Astrocyte (in vitro differentiated cells and primary cell): ENCODE results near the gene LMAN2L. TPM values are rescaled to one million over a fixed set of nuclear protein-coding genes. Genes with fewer than 3 reads are reported as not detected.

ENCODE experiments used
- DNase-seq: peaks from one replicate; pipeline ENCODE4 v3.0.0-alpha.2; 2010; ENCODE audit warnings: low read depth
- FAIRE-seq: peaks from 2 replicates; lab custom pipeline; 2011; peaks lifted over from hg19 to GRCh38; lab: Jason Lieb, UNC
- H2AFZ ChIP-seq: 2 replicates; pipeline ENCODE4 v1.6.0; 2012; ENCODE audit warnings: low read depth, low read length, inconsistent platforms
- H3K27ac ChIP-seq: 2 replicates; pipeline ENCODE4 v1.5.1; 2011; ENCODE audit warnings: low read depth, low read length, inconsistent platforms
- H3K27me3 ChIP-seq: 2 replicates; pipeline ENCODE4 v1.6.0; 2011; ENCODE audit warnings: low read length, inconsistent platforms; ENCODE audit not compliant: insufficient read depth
- H3K36me3 ChIP-seq: 2 replicates; pipeline ENCODE4 v1.5.1; 2011; ENCODE audit warnings: low read length, inconsistent platforms; ENCODE audit not compliant: insufficient read depth
- H3K4me1 ChIP-seq: 2 replicates; pipeline ENCODE4 v1.5.1; 2011; ENCODE audit warnings: low read length, inconsistent platforms; ENCODE audit not compliant: insufficient read depth
- H3K4me2 ChIP-seq: 2 replicates; pipeline ENCODE4 v1.6.0; 2012; ENCODE audit warnings: low read length, inconsistent platforms
- H3K4me3 ChIP-seq: 2 replicates; pipeline ENCODE4 v1.5.1; 2011; ENCODE audit warnings: low read depth, mild to moderate bottlenecking, low read length, inconsistent platforms; ENCODE audit not compliant: insufficient read depth
- H3K79me2 ChIP-seq: 2 replicates; pipeline ENCODE4 v1.6.0; 2012; ENCODE audit warnings: mild to moderate bottlenecking, low read length, inconsistent platforms; ENCODE audit not compliant: insufficient read depth
- H3K9ac ChIP-seq: 2 replicates; pipeline ENCODE4 v1.6.0; 2012; ENCODE audit warnings: mild to moderate bottlenecking, low read length, inconsistent platforms
- H3K9me3 ChIP-seq: 2 replicates; pipeline ENCODE4 v1.5.1; 2012; ENCODE audit warnings: low read depth, mild to moderate bottlenecking, low read length, inconsistent platforms; ENCODE audit not compliant: insufficient read depth
- H4K20me1 ChIP-seq: 2 replicates; pipeline ENCODE4 v1.6.0; 2012; ENCODE audit warnings: low read length, inconsistent platforms; ENCODE audit not compliant: insufficient read depth
- H3K27ac Mint-ChIP-seq: one replicate; pipeline ENCODE4 v1.8.0; 2021; ENCODE audit warnings: mild to moderate bottlenecking, mixed read lengths; ENCODE audit not compliant: unreplicated experiment
- H3K27me3 Mint-ChIP-seq: one replicate; pipeline ENCODE4 v1.8.0; 2021; ENCODE audit warnings: low read depth, mixed read lengths; ENCODE audit not compliant: unreplicated experiment
- H3K36me3 Mint-ChIP-seq: one replicate; pipeline ENCODE4 v1.8.0; 2021; ENCODE audit warnings: low read depth, mixed read lengths; ENCODE audit not compliant: unreplicated experiment
- H3K4me1 Mint-ChIP-seq: one replicate; pipeline ENCODE4 v1.8.0; 2021; ENCODE audit warnings: low read depth, mixed read lengths; ENCODE audit not compliant: unreplicated experiment
- H3K4me3 Mint-ChIP-seq: one replicate; pipeline ENCODE4 v1.8.0; 2021; ENCODE audit warnings: mild to moderate bottlenecking, moderate library complexity, mixed read lengths; ENCODE audit not compliant: unreplicated experiment
- H3K9me3 Mint-ChIP-seq: one replicate; pipeline ENCODE4 v1.8.0; 2021; ENCODE audit warnings: mild to moderate bottlenecking, mixed read lengths; ENCODE audit not compliant: unreplicated experiment
- EZH2 ChIP-seq: IDR thresholded peaks from 2 replicates; pipeline ENCODE4 v1.6.1; 2012; ENCODE audit warnings: mild to moderate bottlenecking, low read length, inconsistent platforms; ENCODE audit not compliant: insufficient read depth
- total RNA-seq: library from RNA; stranded (reverse); gene quantifications from 2 replicates; pipeline ENCODE4 v1.2.1, GENCODE V29; 2021
- TF ChIP-seq, protein P1 (sequence below): IDR thresholded peaks from 2 replicates; pipeline ENCODE4 v1.5.1; 2011; ENCODE audit warnings: low read depth, mild to moderate bottlenecking, inconsistent platforms, low read length, moderate library complexity; ENCODE audit not compliant: insufficient read depth

The LMAN2L gene
- total RNA-seq, 1 donor from 2014 or later = 19.8 TPM

DNA sequence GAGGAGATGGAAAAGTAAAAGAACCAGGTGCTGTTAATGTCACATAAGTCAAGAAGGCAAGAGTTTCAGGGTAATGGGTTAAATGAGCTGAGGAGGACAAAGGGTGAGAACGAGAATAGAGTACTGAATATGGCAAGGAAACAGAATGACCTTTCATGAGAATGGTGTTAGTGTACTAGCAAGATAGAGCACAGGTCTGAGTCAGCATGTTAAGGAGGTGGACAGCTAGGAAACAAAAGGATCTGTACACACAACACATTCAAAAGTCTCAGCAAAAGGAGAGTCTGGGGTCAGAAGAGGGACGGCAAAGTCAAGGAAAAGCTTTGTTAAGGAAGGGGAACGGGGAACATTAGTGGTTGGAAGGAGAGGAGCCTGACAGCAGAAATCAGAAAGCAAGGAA lies 28.9 kb downstream of the LMAN2L start:
- Histone ChIP-seq H3K36me3 (peaks cover 23% of the 10 kb centered on the region), H3K4me1 (no peaks in the 10 kb centered on the region), H3K4me3 (no peak overlapping the region), H3K27me3 (no peaks in the 10 kb centered on the region), H3K27ac (no peak overlapping the region), H4K20me1 (no peaks in the 10 kb centered on the region), H3K9me3 (no peaks in the 10 kb centered on the region), H3K79me2 (no peaks in the 10 kb centered on the region), H3K4me2 (no peak overlapping the region), H3K9ac (no peak overlapping the region), H2AFZ (no peak overlapping the region)
- Mint-ChIP-seq H3K36me3 (peaks cover 52% of the 10 kb centered on the region), H3K4me3 (no peak overlapping the region), H3K27me3 (no peaks in the 10 kb centered on the region), H3K4me1 (peaks cover 17% of the 10 kb centered on the region), H3K27ac (peak overlapping the region; percentile 1), H3K9me3 (peaks cover 3% of the 10 kb centered on the region)
- DNase-seq = no peak
- no peak for FAIRE-seq
- TF ChIP-seq, protein P1, sequence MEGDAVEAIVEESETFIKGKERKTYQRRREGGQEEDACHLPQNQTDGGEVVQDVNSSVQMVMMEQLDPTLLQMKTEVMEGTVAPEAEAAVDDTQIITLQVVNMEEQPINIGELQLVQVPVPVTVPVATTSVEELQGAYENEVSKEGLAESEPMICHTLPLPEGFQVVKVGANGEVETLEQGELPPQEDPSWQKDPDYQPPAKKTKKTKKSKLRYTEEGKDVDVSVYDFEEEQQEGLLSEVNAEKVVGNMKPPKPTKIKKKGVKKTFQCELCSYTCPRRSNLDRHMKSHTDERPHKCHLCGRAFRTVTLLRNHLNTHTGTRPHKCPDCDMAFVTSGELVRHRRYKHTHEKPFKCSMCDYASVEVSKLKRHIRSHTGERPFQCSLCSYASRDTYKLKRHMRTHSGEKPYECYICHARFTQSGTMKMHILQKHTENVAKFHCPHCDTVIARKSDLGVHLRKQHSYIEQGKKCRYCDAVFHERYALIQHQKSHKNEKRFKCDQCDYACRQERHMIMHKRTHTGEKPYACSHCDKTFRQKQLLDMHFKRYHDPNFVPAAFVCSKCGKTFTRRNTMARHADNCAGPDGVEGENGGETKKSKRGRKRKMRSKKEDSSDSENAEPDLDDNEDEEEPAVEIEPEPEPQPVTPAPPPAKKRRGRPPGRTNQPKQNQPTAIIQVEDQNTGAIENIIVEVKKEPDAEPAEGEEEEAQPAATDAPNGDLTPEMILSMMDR = no peak
- no peak for TF ChIP-seq EZH2

DNA sequence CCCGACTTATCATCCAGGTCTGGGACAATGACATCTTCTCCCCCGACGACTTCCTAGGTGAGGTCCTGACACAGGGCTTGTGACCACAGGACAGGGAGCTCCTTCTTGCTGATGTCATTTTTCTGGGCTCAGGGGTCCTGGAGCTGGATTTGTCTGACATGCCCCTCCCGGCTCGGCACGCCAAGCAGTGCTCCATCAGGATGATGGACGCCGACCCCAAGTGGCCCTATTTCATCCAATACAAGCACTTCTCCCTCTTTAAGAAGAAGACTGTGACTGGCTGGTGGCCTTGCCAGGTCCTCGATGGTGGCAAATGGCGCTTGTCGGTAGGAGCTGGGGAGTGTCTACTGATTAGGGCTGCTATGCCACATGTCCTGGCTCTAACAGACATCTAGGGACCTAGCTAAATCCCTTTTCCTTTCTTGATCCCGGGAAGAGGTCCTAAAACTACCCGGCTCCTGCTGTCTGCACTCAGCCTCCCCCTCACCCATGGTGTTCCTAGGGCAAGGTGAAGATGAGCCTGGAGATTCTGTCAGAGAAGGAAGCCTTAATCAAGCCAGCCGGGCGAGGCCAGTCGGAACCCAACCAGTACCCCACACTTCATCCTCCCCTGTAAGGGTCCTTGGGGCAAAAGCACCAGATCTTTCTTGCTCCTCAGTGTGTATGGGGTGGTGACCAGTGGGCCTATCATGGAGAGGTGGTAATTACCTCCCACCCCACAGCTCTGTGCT lies 36.7 kb downstream of the LMAN2L start:
- DNase-seq = no peak
- Histone ChIP-seq H3K9ac (no peak overlapping the region), H3K79me2 (no peaks in the 10 kb centered on the region), H3K36me3 (peaks cover 10% of the 10 kb centered on the region), H4K20me1 (peaks cover 4% of the 10 kb centered on the region), H3K4me3 (no peak overlapping the region), H2AFZ (no peak overlapping the region), H3K27ac (no peak overlapping the region), H3K27me3 (no peaks in the 10 kb centered on the region), H3K4me2 (no peak overlapping the region), H3K9me3 (no peaks in the 10 kb centered on the region), H3K4me1 (no peaks in the 10 kb centered on the region)
- no peak for TF ChIP-seq EZH2
- TF ChIP-seq, protein P1 = no peak
- Mint-ChIP-seq H3K36me3 (peaks cover 48% of the 10 kb centered on the region), H3K9me3 (no peaks in the 10 kb centered on the region), H3K4me3 (no peak overlapping the region), H3K27ac (no peak overlapping the region), H3K27me3 (no peaks in the 10 kb centered on the region), H3K4me1 (no peaks in the 10 kb centered on the region)
- no peak for FAIRE-seq

DNA sequence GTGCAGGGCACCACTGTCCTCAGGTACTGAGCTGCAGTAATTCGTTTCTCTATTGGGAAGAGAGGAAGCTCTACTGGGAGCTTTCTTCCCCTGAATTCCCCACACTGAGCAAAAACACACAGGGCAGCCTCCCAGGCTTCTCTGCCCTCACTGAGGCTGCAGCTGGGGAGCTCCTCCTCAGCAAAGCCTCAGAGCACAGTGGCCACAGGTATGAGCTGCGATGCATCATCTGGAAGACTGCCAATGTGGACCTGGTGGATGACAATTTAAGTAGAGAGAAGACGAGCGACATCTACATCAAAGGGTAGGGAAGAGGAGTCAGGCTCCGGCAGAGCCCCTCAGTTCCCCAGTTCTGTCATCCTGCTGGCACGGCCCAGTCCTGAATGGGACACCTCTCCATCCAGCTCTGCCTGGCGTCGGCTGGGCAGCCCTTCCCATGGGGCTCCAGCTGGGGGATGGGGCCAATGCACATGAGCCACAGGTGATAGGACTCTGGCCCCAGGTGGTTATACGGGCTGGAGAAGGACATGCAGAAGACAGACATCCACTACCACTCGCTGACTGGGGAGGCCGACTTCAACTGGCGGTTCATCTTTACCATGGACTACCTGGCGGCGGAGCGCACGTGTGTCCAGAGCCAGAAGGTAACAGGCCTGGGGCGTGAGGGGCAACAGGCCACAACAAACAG lies 37.6 kb downstream of the LMAN2L start:
- Mint-ChIP-seq H3K4me1 (no peaks in the 10 kb centered on the region), H3K27me3 (no peaks in the 10 kb centered on the region), H3K36me3 (peaks cover 40% of the 10 kb centered on the region), H3K4me3 (no peak overlapping the region), H3K27ac (no peak overlapping the region), H3K9me3 (no peaks in the 10 kb centered on the region)
- Histone ChIP-seq H3K9ac (no peak overlapping the region), H3K27me3 (no peaks in the 10 kb centered on the region), H3K36me3 (peaks cover 10% of the 10 kb centered on the region), H3K4me3 (no peak overlapping the region), H4K20me1 (peaks cover 4% of the 10 kb centered on the region), H3K79me2 (no peaks in the 10 kb centered on the region), H2AFZ (no peak overlapping the region), H3K4me1 (no peaks in the 10 kb centered on the region), H3K9me3 (no peaks in the 10 kb centered on the region), H3K4me2 (no peak overlapping the region), H3K27ac (no peak overlapping the region)
- DNase-seq = no peak
- FAIRE-seq = no peak
- TF ChIP-seq EZH2 = no peak
- TF ChIP-seq, protein P1 = no peak
